K562 (cell line): ENCODE measurements around the gene SOX6. TPM values are rescaled to one million over a fixed set of nuclear protein-coding genes. Genes with fewer than 3 reads are reported as not detected.

Experiments
- ATAC-seq: fragments of 200-7000 bp; cut with Tn5 transposase; 3 replicates; pipeline ENCODE4 v1.9.1; 2020; ENCODE audit warnings: moderate library complexity
- BruUV-seq: library from RNA; stranded (reverse); fragments of 400-500 nt; replicated peaks from 2 replicates; lab custom pipeline; 2021; lab: Mats Ljungman, UMichigan
- CTCF ChIA-PET: fragments of 300-600 bp; formaldehyde crosslinking; extraction: SDS; loops from one replicate; lab custom pipeline; 2021; ENCODE audit warnings: low intra/inter-chr PET ratio; lab: Yijun Ruan, JAX
- POLR2A ChIA-PET: fragments of 300-600, 350-650 bp; sonication (Branson Sonifier 250); formaldehyde crosslinking; extraction: SDS; loops from one replicate; lab custom pipeline; 2021; ENCODE audit warnings: antibody characterized with exemption, inconsistent platforms; lab: Yijun Ruan, JAX
- DNase-seq, 4 experiments: peaks; one replicate each; pipeline versions ENCODE4 v3.0.0 to v3.0.0-alpha.2; 2011 to 2018; ENCODE audit warnings: low spot score in 3 of 4, mixed read lengths in 3 of 4; ENCODE audit errors: extremely low read depth in 1 of 4
- FAIRE-seq: peaks from 2 replicates; lab custom pipeline; 2011; peaks lifted over from hg19 to GRCh38; lab: Jason Lieb, UNC
- H2AFZ ChIP-seq: 2 replicates; pipeline ENCODE4 v1.6.0; 2011; ENCODE audit warnings: low read depth, low read length, control low read depth, inconsistent platforms
- H3K27ac ChIP-seq: fragments of 200-600 bp; 3 replicates; pipeline ENCODE4 v1.8.0; 2011; ENCODE audit warnings: low read depth, mild to moderate bottlenecking, control low read depth, inconsistent platforms, low read length, moderate library complexity, mixed read lengths; ENCODE audit errors: extremely low read depth
- H3K27me3 ChIP-seq, 2 experiments: fragments of 300-600 bp in 1 of 2; 2 replicates in 1 of 2; 3 replicates in 1 of 2; pipeline versions ENCODE4 v1.6.0 to v1.8.0; 2011; ENCODE audit warnings: inconsistent platforms in 2 of 2, low read length in 2 of 2, mild to moderate bottlenecking in 1 of 2, mixed read lengths in 1 of 2, moderate library complexity in 1 of 2; ENCODE audit not compliant: control insufficient read depth in 2 of 2, insufficient read depth in 2 of 2
- H3K36me3 ChIP-seq: fragments of 300-600 bp; 3 replicates; pipeline ENCODE4 v1.8.0; 2011; ENCODE audit warnings: mild to moderate bottlenecking, low read length, inconsistent platforms; ENCODE audit not compliant: control insufficient read depth, insufficient read depth
- H3K4me1 ChIP-seq, 2 experiments: fragments of 200-600 bp in 1 of 2; replicated peaks in 1 of 2; 2 replicates in 1 of 2; 3 replicates in 1 of 2; pipeline versions ENCODE4 v1.5.1 to v1.8.0; 2011; ENCODE audit warnings: inconsistent platforms in 2 of 2, low read length in 2 of 2, mild to moderate bottlenecking in 1 of 2, mixed read lengths in 1 of 2, moderate library complexity in 1 of 2; ENCODE audit not compliant: control insufficient read depth in 2 of 2, insufficient read depth in 2 of 2
- H3K4me2 ChIP-seq: 2 replicates; pipeline ENCODE4 v1.6.1; 2011; ENCODE audit warnings: low read length, control low read depth, inconsistent platforms, mixed read lengths; ENCODE audit not compliant: insufficient read depth
- H3K4me3 ChIP-seq: fragments of 200-600 bp; sonication (generic), shearing (Covaris generic); 2 replicates; pipeline ENCODE4 v1.5.1; 2016; ENCODE audit warnings: control low read depth, inconsistent platforms
- H3K79me2 ChIP-seq: fragments of 200-600 bp; 3 replicates; pipeline ENCODE4 v1.8.0; 2011; ENCODE audit warnings: low read length, inconsistent platforms; ENCODE audit not compliant: control insufficient read depth, insufficient read depth
- H3K9ac ChIP-seq, 2 experiments: 2 replicates each; pipeline versions ENCODE4 v1.6.0 to v1.6.1; 2011; ENCODE audit warnings: low read depth in 2 of 2, low read length in 2 of 2, control low read depth in 1 of 2, inconsistent platforms in 1 of 2, mild to moderate bottlenecking in 1 of 2, mixed read lengths in 1 of 2; ENCODE audit not compliant: insufficient read depth in 1 of 2
- H3K9me1 ChIP-seq: one replicate; pipeline ENCODE4 v1.6.0; 2011; ENCODE audit warnings: inconsistent platforms, mild to moderate bottlenecking, low read length, moderate library complexity; ENCODE audit not compliant: control insufficient read depth, insufficient read depth
- H3K9me3 ChIP-seq: replicated peaks from 2 replicates; pipeline ENCODE4 v1.5.1; 2011; ENCODE audit warnings: low read depth, low read length, inconsistent platforms; ENCODE audit not compliant: control insufficient read depth, insufficient read depth
- H4K20me1 ChIP-seq: replicated peaks from 2 replicates; pipeline ENCODE4 v1.6.1; 2011; ENCODE audit warnings: low read length, inconsistent platforms, mixed read lengths; ENCODE audit not compliant: control insufficient read depth, insufficient read depth
- ATF3 ChIP-seq, 2 experiments: fragments of 450-650 bp in 1 of 2; sonication (generic) in 1 of 2; formaldehyde crosslinking in 1 of 2; IDR thresholded peaks in 1 of 2; conservative IDR thresholded peaks in 1 of 2; 2 replicates each; pipeline versions ENCODE4 v1.6.1 to v1.8.1; 2016 to 2023; ENCODE audit warnings: mild to moderate bottlenecking in 2 of 2, moderate library complexity in 2 of 2, inconsistent platforms in 1 of 2, missing genetic modification reagents in 1 of 2
- ATF4 ChIP-seq: fragments of 450-650 bp; formaldehyde crosslinking; IDR thresholded peaks from 2 replicates; pipeline ENCODE4 v1.4.0; 2022; ENCODE audit warnings: mild to moderate bottlenecking, moderate library complexity
- BACH1 ChIP-seq: fragments of 200-800 bp; sonication (Bioruptor generic); IDR thresholded peaks from 2 replicates; pipeline ENCODE4 v1.6.1; 2016; ENCODE audit warnings: missing genetic modification characterization, missing compliant biosample characterization
- CEBPB ChIP-seq: fragments of 450-650 bp; IDR thresholded peaks from 2 replicates; pipeline ENCODE4 v1.6.1; 2016; ENCODE audit warnings: missing genetic modification characterization, missing compliant biosample characterization
- CEBPG ChIP-seq, 3 experiments: fragments of 200-800 bp in 1 of 3; sonication (Bioruptor generic) in 1 of 3; sonication (generic) in 1 of 3; formaldehyde crosslinking in 1 of 3; IDR thresholded peaks in 2 of 3; conservative IDR thresholded peaks in 1 of 3; 2 replicates each; pipeline versions ENCODE4 v1.6.1 to v1.8.0; 2016 to 2022; ENCODE audit warnings: missing compliant biosample characterization in 2 of 3, missing genetic modification characterization in 2 of 3, mild to moderate bottlenecking in 1 of 3, missing genetic modification reagents in 1 of 3
- CHD4 ChIP-seq: fragments of 200-600 bp; sonication (generic); IDR thresholded peaks from 3 replicates; pipeline ENCODE4 v1.6.1; 2012; ENCODE audit warnings: low read depth, mild to moderate bottlenecking, mixed read lengths, low read length, inconsistent platforms; ENCODE audit not compliant: insufficient read depth, insufficient replicate concordance, poor library complexity, severe bottlenecking
- CREM ChIP-seq: IDR thresholded peaks from 2 replicates; pipeline ENCODE4 v1.6.1; 2014; ENCODE audit warnings: antibody characterized with exemption, low read depth
- GABPA ChIP-seq: fragments of 200-800 bp; sonication (Bioruptor generic); conservative IDR thresholded peaks from 2 replicates; pipeline ENCODE4 v1.6.1; 2016; ENCODE audit warnings: low read depth, missing genetic modification characterization, missing compliant biosample characterization
- RHOXF2B ChIP-seq: fragments of 250-450 bp; sonication (Bioruptor Pico); conservative IDR thresholded peaks from 2 replicates; pipeline ENCODE4 v1.5.1; 2021
- ZBTB34 ChIP-seq: fragments of 250-450 bp; sonication (Bioruptor Pico); IDR thresholded peaks from 2 replicates; pipeline ENCODE4 v1.8.0; 2021; ENCODE audit warnings: mild to moderate bottlenecking, moderate library complexity
- ZNF316 ChIP-seq: fragments of 450-650 bp; IDR thresholded peaks from 2 replicates; pipeline ENCODE4 v1.6.1; 2016
- ZSCAN32 ChIP-seq: fragments of 450-650 bp; formaldehyde crosslinking; IDR thresholded peaks from 2 replicates; pipeline ENCODE4 v1.4.0; 2020; ENCODE audit warnings: mild to moderate bottlenecking, moderate library complexity
- WGBS: fragments of 100-300 bp; shearing (Covaris generic); methylation state at CpG from one replicate; pipeline ENCODE4 v1.1.6; 2016; ENCODE audit warnings: low coverage, mixed read lengths; ENCODE audit not compliant: insufficient coverage; ENCODE audit errors: missing lambda C conversion rate; 5-methylcytosine and 5-hydroxymethylcytosine counted together
- in situ Hi-C: fragments of 300-500 bp; cut with MboI; formaldehyde crosslinking; loops from 4 replicates; pipeline ENCODE4 v1.15.0; 2018; ENCODE audit warnings: inconsistent platforms, mixed read lengths
- intact Hi-C: fragments of 100-400 bp; cut with micrococcal nuclease; formaldehyde crosslinking; loops from 2 replicates; pipeline ENCODE4 v1.14.2; 2022
- polyA plus RNA-seq, 8 experiments: library from polyadenylated mRNA; depleted of rRNA in 4 of 8; stranded (reverse) in 5 of 8; unstranded in 3 of 8; fragments of >200 nt; fragmentation: Nextera tagmentation in 2 of 8; fragmentation: Illumina TruSeq in 1 of 8; extraction: Ambion mirVana in 2 of 8; extraction: Trizol in 1 of 8; gene quantifications; 2 replicates each; pipeline versions ENCODE4 v1.2.1 to v1.2.3, GENCODE V29; 2011 to 2014; ENCODE audit warnings: inconsistent platforms in 1 of 8, missing spikeins in 1 of 8
- total RNA-seq, 7 experiments: library from RNA; depleted of rRNA in 6 of 7; stranded (reverse); fragments of >200 nt in 6 of 7; fragmentation: Illumina TruSeq in 2 of 7; extraction: Trizol in 2 of 7; gene quantifications; 2 replicates each; pipeline versions ENCODE4 v1.2.1 to v1.2.3, GENCODE V29; 2011 to 2021; ENCODE audit warnings: low replicate concordance in 1 of 7

The SOX6 gene
- total and polyA plus RNA-seq, 9 of the 15 experiments (the other 6 are each of a cell fraction or from before 2014, with no cell fraction given): 0.89 to 8.7 (median 5.7) TPM

- intact Hi-C loops: no loop called here
- Histone ChIP-seq H3K9me3 (no peaks in the 10 kb centered on the region), H3K36me3 (no peaks in the 10 kb centered on the region), H3K79me2 (no peaks in the 10 kb centered on the region), H3K9ac (no peak overlapping the region), H3K9me1 (no peaks in the 10 kb centered on the region), H3K27ac (no peak overlapping the region), H2AFZ (0 out of 2 replicates have a peak overlapping the region, but pooled peaks have one; percentile 56), H3K27me3 (no peaks in the 10 kb centered on the region), H3K4me3 (no peak overlapping the region)
- BruUV-seq: no TSS peak
- FAIRE-seq: no peak
- no peak; the same call in 2 of the 3 replicates for ATAC-seq
- POLR2A ChIA-PET: interaction anchor here (1.3 kb wide), 1 partner anchor 10 kb away, joined by 3 read pairs; no protein-coding TSS in a partner anchor
- peak; percentile 39; the same call in 1 of the 2 replicates for TF ChIP-seq ZNF316
- no peak for TF ChIP-seq GABPA
- TF ChIP-seq, all 486 proteins: peak for 1
- DNase-seq: no peak
- CTCF ChIA-PET: no interaction called here
- Histone ChIP-seq H3K4me1 (peaks cover 0 to 24% of the 10 kb centered on the region in 2 experiments; a peak in 3 of 5 replicates), H3K4me2 (no peak overlapping the region), H4K20me1 (no peaks in the 10 kb centered on the region)
- in situ Hi-C loops: no loop called here
Measured at GRCh38 chr11:16011396-16011795, 344.9 kb downstream of the SOX6 start.

- H3K27ac ChIP-seq: no peak overlapping the region
- no peak for TF ChIP-seq RHOXF2B
- no peak for TF ChIP-seq ZBTB34
- TF ChIP-seq ATF4 (CRISPR knock-in tag): 0 out of 2 replicates have a peak, but pooled peaks have one; percentile 36
- TF ChIP-seq CEBPB (tag): peak; percentile 73
- no peak for TF ChIP-seq CEBPG (CRISPR knock-in tag; IDR thresholded peaks at IDR 0.05)
- peak; percentile 33 to 95; a peak in 3 of 4 replicates for TF ChIP-seq CEBPG (tag; conservative IDR thresholded peaks at IDR 0.05 in 1 of 2, IDR thresholded peaks at IDR 0.05 in 1 of 2)
- peak; percentile 69; the same call in 1 of the 2 replicates for TF ChIP-seq ATF3 (IDR thresholded peaks at IDR 0.05)
- TF ChIP-seq ATF3 (CRISPR knock-in tag; conservative IDR thresholded peaks at IDR 0.05): no peak
- 0 out of 2 replicates have a peak, but pooled peaks have one; percentile 29 for TF ChIP-seq ZSCAN32 (CRISPR knock-in tag)
- TF ChIP-seq CREM: no peak
- TF ChIP-seq BACH1 (tag): no peak
- no peak for TF ChIP-seq CHD4
Measured at GRCh38 chr11:16009021-16009420, 347.3 kb downstream of the SOX6 start.

More at GRCh38 chr11:16009021-16009420, 347.3 kb downstream of the SOX6 start:
- H3K9me3 ChIP-seq: no peaks in the 10 kb centered on the region
- H2AFZ ChIP-seq: no peak overlapping the region
- FAIRE-seq (no peak), DNase-seq (no peak), ATAC-seq (no peak)
- H3K4me2 ChIP-seq: no peak overlapping the region
- WGBS: 78% methylated on average over 1 of the region's 1 CpG
- H3K9me1 ChIP-seq: no peaks in the 10 kb centered on the region
- peaks cover 0 to 28% of the 10 kb centered on the region in 2 experiments; a peak in 3 of 5 replicates for H3K4me1 ChIP-seq
- CTCF ChIA-PET: no interaction called here
- H3K36me3 ChIP-seq: no peaks in the 10 kb centered on the region
- POLR2A ChIA-PET: no interaction called here
- H3K79me2 ChIP-seq: no peaks in the 10 kb centered on the region
- in situ Hi-C loops (no loop called here), intact Hi-C loops (no loop called here)
- H3K9ac ChIP-seq: no peak overlapping the region
- no peaks in the 10 kb centered on the region for H4K20me1 ChIP-seq
- no peak overlapping the region for H3K4me3 ChIP-seq
- no peaks in the 10 kb centered on the region for H3K27me3 ChIP-seq
- no TSS peak for BruUV-seq
